Measurements from ENCODE around the gene DGKK. TPM values are rescaled to one million over a fixed set of nuclear protein-coding genes. Genes with fewer than 3 reads are reported as not detected.

DGKK gene
- total and polyA plus RNA-seq, 4 donors = 0.01 to 0.03 (median 0.02) TPM; not detected in 1

- no peak for DNase-seq
- Histone ChIP-seq H3K4me1 (ENCODE audit: control insufficient read depth in 5 of 5, insufficient read depth in 5 of 5, low read length in 5 of 5) (no peaks in the 10 kb centered on the region), H3K27me3 (ENCODE audit: control insufficient read depth in 3 of 3, insufficient read depth in 3 of 3, low read length in 2 of 3) (peaks cover 4 to 41% (median 31%) of the 10 kb centered on the region in 3 donors), H3K36me3 (ENCODE audit: control insufficient read depth in 4 of 4, insufficient read depth in 4 of 4, low read length in 4 of 4) (no peaks in the 10 kb centered on the region), H3K27ac (ENCODE audit: low read depth in 1 of 2, low read length in 1 of 2) (no peak overlapping the region), H3K4me3 (no peak overlapping the region), H3K9me3 (ENCODE audit: control insufficient read depth in 4 of 4, insufficient read depth in 3 of 4, low read length in 3 of 4) (no peaks in the 10 kb centered on the region), H3K9ac (ENCODE audit: insufficient read depth in 1 of 2, low read length in 2 of 2) (no peak overlapping the region)
- no peak for ATAC-seq (ENCODE audit: insufficient read depth, low FRiP score)
- TF ChIP-seq, protein P1, sequence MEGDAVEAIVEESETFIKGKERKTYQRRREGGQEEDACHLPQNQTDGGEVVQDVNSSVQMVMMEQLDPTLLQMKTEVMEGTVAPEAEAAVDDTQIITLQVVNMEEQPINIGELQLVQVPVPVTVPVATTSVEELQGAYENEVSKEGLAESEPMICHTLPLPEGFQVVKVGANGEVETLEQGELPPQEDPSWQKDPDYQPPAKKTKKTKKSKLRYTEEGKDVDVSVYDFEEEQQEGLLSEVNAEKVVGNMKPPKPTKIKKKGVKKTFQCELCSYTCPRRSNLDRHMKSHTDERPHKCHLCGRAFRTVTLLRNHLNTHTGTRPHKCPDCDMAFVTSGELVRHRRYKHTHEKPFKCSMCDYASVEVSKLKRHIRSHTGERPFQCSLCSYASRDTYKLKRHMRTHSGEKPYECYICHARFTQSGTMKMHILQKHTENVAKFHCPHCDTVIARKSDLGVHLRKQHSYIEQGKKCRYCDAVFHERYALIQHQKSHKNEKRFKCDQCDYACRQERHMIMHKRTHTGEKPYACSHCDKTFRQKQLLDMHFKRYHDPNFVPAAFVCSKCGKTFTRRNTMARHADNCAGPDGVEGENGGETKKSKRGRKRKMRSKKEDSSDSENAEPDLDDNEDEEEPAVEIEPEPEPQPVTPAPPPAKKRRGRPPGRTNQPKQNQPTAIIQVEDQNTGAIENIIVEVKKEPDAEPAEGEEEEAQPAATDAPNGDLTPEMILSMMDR (IDR thresholded peaks at IDR 0.05; ENCODE audit: control extremely low read depth, extremely low read depth) = no peak
Measured at GRCh38 chrX:50452782-50453181, 17.8 kb downstream of the DGKK start.

GRCh38 chrX:50450324-50450723 is 20.3 kb downstream of the DGKK start:
- no peaks in the 10 kb centered on the region for H3K36me3 ChIP-seq (ENCODE audit: control insufficient read depth in 4 of 4, insufficient read depth in 4 of 4, low read length in 4 of 4)
- H3K27me3 ChIP-seq (ENCODE audit: control insufficient read depth in 3 of 3, insufficient read depth in 3 of 3, low read length in 2 of 3) = peaks cover 4 to 35% (median 27%) of the 10 kb centered on the region in 3 donors
- TF ChIP-seq, protein P1 (IDR thresholded peaks at IDR 0.05; ENCODE audit: control extremely low read depth, extremely low read depth) = no peak
- H3K9ac ChIP-seq (ENCODE audit: insufficient read depth in 1 of 2, low read length in 2 of 2) = no peak overlapping the region
- DNase-seq = no peak
- no peak overlapping the region for H3K4me3 ChIP-seq
- H3K9me3 ChIP-seq (ENCODE audit: control insufficient read depth in 4 of 4, insufficient read depth in 3 of 4, low read length in 3 of 4) = no peaks in the 10 kb centered on the region
- H3K4me1 ChIP-seq (ENCODE audit: control insufficient read depth in 5 of 5, insufficient read depth in 5 of 5, low read length in 5 of 5) = no peaks in the 10 kb centered on the region
- WGBS, 2 donors = 49 to 89% methylated on average over 1 of the region's 1 CpG
- no peak for ATAC-seq (ENCODE audit: insufficient read depth, low FRiP score)
- H3K27ac ChIP-seq (ENCODE audit: low read depth in 1 of 2, low read length in 1 of 2) = no peak overlapping the region

- 84 to 95% methylated on average over 2 of the region's 2 CpGs for WGBS, 2 donors
- no peak for ATAC-seq (ENCODE audit: insufficient read depth, low FRiP score)
- H3K4me3 ChIP-seq = no peak overlapping the region
- no peaks in the 10 kb centered on the region for H3K4me1 ChIP-seq (ENCODE audit: control insufficient read depth in 5 of 5, insufficient read depth in 5 of 5, low read length in 5 of 5)
- H3K36me3 ChIP-seq (ENCODE audit: control insufficient read depth in 4 of 4, insufficient read depth in 4 of 4, low read length in 4 of 4) = no peaks in the 10 kb centered on the region
- no peak overlapping the region for H3K9ac ChIP-seq (ENCODE audit: insufficient read depth in 1 of 2, low read length in 2 of 2)
- peaks cover 4 to 29% (median 24%) of the 10 kb centered on the region in 3 donors for H3K27me3 ChIP-seq (ENCODE audit: control insufficient read depth in 3 of 3, insufficient read depth in 3 of 3, low read length in 2 of 3)
- DNase-seq = no peak
- TF ChIP-seq, protein P1 (IDR thresholded peaks at IDR 0.05; ENCODE audit: control extremely low read depth, extremely low read depth) = no peak
- no peak overlapping the region for H3K27ac ChIP-seq (ENCODE audit: low read depth in 1 of 2, low read length in 1 of 2)
- H3K9me3 ChIP-seq (ENCODE audit: control insufficient read depth in 4 of 4, insufficient read depth in 3 of 4, low read length in 3 of 4) = no peaks in the 10 kb centered on the region
Measured at GRCh38 chrX:50448565-50448964, 22.1 kb downstream of the DGKK start.

- no peak overlapping the region for H3K27ac ChIP-seq (ENCODE audit: low read depth in 1 of 2, low read length in 1 of 2)
- H3K9me3 ChIP-seq (ENCODE audit: control insufficient read depth in 4 of 4, insufficient read depth in 3 of 4, low read length in 3 of 4) = no peaks in the 10 kb centered on the region
- H3K9ac ChIP-seq (ENCODE audit: insufficient read depth in 1 of 2, low read length in 2 of 2) = no peak overlapping the region
- WGBS, 2 donors = 84 to 98% methylated on average over 3 of the region's 3 CpGs
- DNase-seq (no peak), ATAC-seq (ENCODE audit: insufficient read depth, low FRiP score) (no peak)
- peaks cover 4 to 21% (median 18%) of the 10 kb centered on the region in 3 donors for H3K27me3 ChIP-seq (ENCODE audit: control insufficient read depth in 3 of 3, insufficient read depth in 3 of 3, low read length in 2 of 3)
- TF ChIP-seq, protein P1 (IDR thresholded peaks at IDR 0.05; ENCODE audit: control extremely low read depth, extremely low read depth) = no peak
- no peaks in the 10 kb centered on the region for H3K4me1 ChIP-seq (ENCODE audit: control insufficient read depth in 5 of 5, insufficient read depth in 5 of 5, low read length in 5 of 5)
- H3K36me3 ChIP-seq (ENCODE audit: control insufficient read depth in 4 of 4, insufficient read depth in 4 of 4, low read length in 4 of 4) = no peaks in the 10 kb centered on the region
- H3K4me3 ChIP-seq = no peak overlapping the region
Measured at GRCh38 chrX:50447535-50447934, 23.1 kb downstream of the DGKK start.
